IPS-18a (cell line): ENCODE results near the gene UCN2.

Source experiments
- H3K27ac ChIP-seq: one replicate; pipeline ENCODE4 v1.5.1; 2013; ENCODE audit warnings: low read length
- H3K27me3 ChIP-seq: one replicate; pipeline ENCODE4 v1.6.1; 2013; ENCODE audit warnings: mild to moderate bottlenecking, low read length; ENCODE audit not compliant: control insufficient read depth, insufficient read depth
- H3K36me3 ChIP-seq: one replicate; pipeline ENCODE4 v1.6.1; 2013; ENCODE audit warnings: low read depth, low read length; ENCODE audit not compliant: control insufficient read depth
- H3K4me1 ChIP-seq: one replicate; pipeline ENCODE4 v1.6.1; 2013; ENCODE audit warnings: low read depth, low read length; ENCODE audit not compliant: control insufficient read depth
- H3K4me3 ChIP-seq: one replicate; pipeline ENCODE4 v1.5.1; 2013; ENCODE audit warnings: low read length
- H3K9ac ChIP-seq: one replicate; pipeline ENCODE4 v1.6.1; 2013; ENCODE audit warnings: mild to moderate bottlenecking, low read length, moderate library complexity
- H3K9me3 ChIP-seq: one replicate; pipeline ENCODE4 v1.6.1; 2013; ENCODE audit warnings: low read depth, low read length; ENCODE audit not compliant: control insufficient read depth

The UCN2 gene

GRCh38 chr3:48585411-48585810 is 21.8 kb upstream of the UCN2 start:
- H3K27me3 ChIP-seq = no peaks in the 10 kb centered on the region
- H3K27ac ChIP-seq = no peak overlapping the region
- H3K4me3 ChIP-seq = no peak overlapping the region
- H3K9ac ChIP-seq = no peak overlapping the region
- no peaks in the 10 kb centered on the region for H3K4me1 ChIP-seq
- H3K9me3 ChIP-seq = no peaks in the 10 kb centered on the region
- H3K36me3 ChIP-seq = no peaks in the 10 kb centered on the region

- Histone ChIP-seq H3K4me3 (no peak overlapping the region), H3K9me3 (no peaks in the 10 kb centered on the region), H3K27me3 (no peaks in the 10 kb centered on the region), H3K4me1 (no peaks in the 10 kb centered on the region), H3K36me3 (no peaks in the 10 kb centered on the region), H3K9ac (no peak overlapping the region), H3K27ac (no peak overlapping the region)
These were observed 21.3 kb upstream of the UCN2 start for GRCh38 chr3:48584836-48585235.

GRCh38 chr3:48581621-48582481 is 18.3 kb upstream of the UCN2 start:
- Histone ChIP-seq H3K36me3 (peaks cover 6% of the 10 kb centered on the region), H3K27ac (no peak overlapping the region), H3K4me3 (no peak overlapping the region), H3K9me3 (no peaks in the 10 kb centered on the region), H3K4me1 (no peaks in the 10 kb centered on the region), H3K27me3 (no peaks in the 10 kb centered on the region), H3K9ac (no peak overlapping the region)

GRCh38 chr3:48576647-48577046 is 13.1 kb upstream of the UCN2 start:
- Histone ChIP-seq H3K27me3 (no peaks in the 10 kb centered on the region), H3K4me1 (no peaks in the 10 kb centered on the region), H3K4me3 (no peak overlapping the region), H3K36me3 (peaks cover 6% of the 10 kb centered on the region), H3K27ac (no peak overlapping the region), H3K9ac (no peak overlapping the region), H3K9me3 (no peaks in the 10 kb centered on the region)

GRCh38 chr3:48575366-48575765 is 11.8 kb upstream of the UCN2 start:
- Histone ChIP-seq H3K36me3 (peaks cover 6% of the 10 kb centered on the region), H3K27ac (no peak overlapping the region), H3K27me3 (no peaks in the 10 kb centered on the region), H3K4me3 (no peak overlapping the region), H3K4me1 (no peaks in the 10 kb centered on the region), H3K9me3 (no peaks in the 10 kb centered on the region), H3K9ac (no peak overlapping the region)

GRCh38 chr3:48573973-48574585 is 10.5 kb upstream of the UCN2 start:
- H3K9ac ChIP-seq = no peak overlapping the region
- H3K27ac ChIP-seq = no peak overlapping the region
- H3K9me3 ChIP-seq = no peaks in the 10 kb centered on the region
- H3K4me1 ChIP-seq = no peaks in the 10 kb centered on the region
- H3K36me3 ChIP-seq = peaks cover 6% of the 10 kb centered on the region
- H3K27me3 ChIP-seq = no peaks in the 10 kb centered on the region
- no peak overlapping the region for H3K4me3 ChIP-seq

GRCh38 chr3:48572517-48572916 is 8.9 kb upstream of the UCN2 start:
- Histone ChIP-seq H3K4me1 (no peaks in the 10 kb centered on the region), H3K36me3 (peaks cover 4% of the 10 kb centered on the region), H3K9me3 (no peaks in the 10 kb centered on the region)

GRCh38 chr3:48571938-48572337 is 8.4 kb upstream of the UCN2 start:
- Histone ChIP-seq H3K36me3 (no peaks in the 10 kb centered on the region), H3K9ac (no peak overlapping the region), H3K27ac (no peak overlapping the region), H3K27me3 (no peaks in the 10 kb centered on the region), H3K9me3 (no peaks in the 10 kb centered on the region), H3K4me3 (no peak overlapping the region), H3K4me1 (no peaks in the 10 kb centered on the region)

More at GRCh38 chr3:48572517-48572916, 8.9 kb upstream of the UCN2 start:
- Histone ChIP-seq H3K4me3 (no peak overlapping the region), H3K27me3 (no peaks in the 10 kb centered on the region), H3K27ac (no peak overlapping the region), H3K9ac (no peak overlapping the region)

GRCh38 chr3:48569808-48570450 is 6.3 kb upstream of the UCN2 start:
- Histone ChIP-seq H3K36me3 (no peaks in the 10 kb centered on the region), H3K27ac (no peak overlapping the region)

GRCh38 chr3:48569400-48569799 is 5.8 kb upstream of the UCN2 start:
- no peaks in the 10 kb centered on the region for H3K36me3 ChIP-seq
- H3K4me1 ChIP-seq = no peaks in the 10 kb centered on the region

More at GRCh38 chr3:48569808-48570450, 6.3 kb upstream of the UCN2 start:
- Histone ChIP-seq H3K27me3 (no peaks in the 10 kb centered on the region), H3K4me3 (no peak overlapping the region), H3K9ac (no peak overlapping the region), H3K9me3 (no peaks in the 10 kb centered on the region), H3K4me1 (no peaks in the 10 kb centered on the region)

GRCh38 chr3:48568476-48568875 is 4.9 kb upstream of the UCN2 start:
- H3K9ac ChIP-seq = no peak overlapping the region
- H3K36me3 ChIP-seq = no peaks in the 10 kb centered on the region
- H3K4me1 ChIP-seq = peaks cover 2% of the 10 kb centered on the region

More at GRCh38 chr3:48569400-48569799, 5.8 kb upstream of the UCN2 start:
- Histone ChIP-seq H3K27ac (no peak overlapping the region), H3K27me3 (no peaks in the 10 kb centered on the region), H3K4me3 (no peak overlapping the region), H3K9me3 (no peaks in the 10 kb centered on the region), H3K9ac (no peak overlapping the region)

More at GRCh38 chr3:48568476-48568875, 4.9 kb upstream of the UCN2 start:
- Histone ChIP-seq H3K9me3 (no peaks in the 10 kb centered on the region), H3K27me3 (no peaks in the 10 kb centered on the region), H3K4me3 (no peak overlapping the region), H3K27ac (no peak overlapping the region)
